GM12892 (cell line): ENCODE measurements around the gene EXD3.

ENCODE experiments used
- POLR2A ChIP-seq: IDR thresholded peaks from 2 replicates; pipeline ENCODE4 v1.6.1; 2011; ENCODE audit warnings: low read depth, low read length, control low read depth
- POLR2AphosphoS5 ChIP-seq: IDR thresholded peaks from 2 replicates; pipeline ENCODE4 v1.6.1; 2011; ENCODE audit warnings: low read depth, low read length, control low read depth
- TAF1 ChIP-seq: IDR thresholded peaks from 2 replicates; pipeline ENCODE4 v1.6.1; 2011; ENCODE audit warnings: low read depth, mild to moderate bottlenecking, control low read depth, low read length, borderline replicate concordance

DNA sequence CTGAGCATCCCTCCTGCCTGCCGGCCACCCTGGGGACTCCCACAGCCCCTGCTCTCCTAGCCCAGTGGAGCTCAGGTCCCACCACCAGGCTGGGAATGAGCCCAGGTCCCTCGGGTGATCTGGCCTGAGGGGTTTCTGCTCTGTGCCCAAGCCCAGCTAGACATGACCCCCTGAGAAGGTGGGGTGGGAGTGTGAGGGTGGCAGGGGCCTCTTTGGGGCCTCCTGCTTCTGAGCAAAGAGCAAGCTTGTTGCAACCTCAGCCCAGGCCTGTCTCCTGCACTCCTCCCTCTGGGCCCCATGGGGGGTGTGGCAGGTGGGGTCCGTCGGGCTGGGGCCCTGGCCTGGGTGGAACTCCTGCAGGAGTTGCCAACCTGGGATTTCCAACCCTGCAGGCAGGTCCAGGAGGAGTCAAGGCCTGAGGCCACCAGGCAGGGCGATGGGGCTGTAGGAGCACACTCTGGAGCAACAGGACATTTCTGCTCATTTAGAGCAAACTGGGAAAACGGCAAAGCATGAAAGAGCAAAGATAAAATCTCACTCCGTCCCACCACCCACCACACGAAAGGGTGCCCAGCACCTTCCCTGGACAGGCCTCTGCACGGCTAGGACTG lies 109.5 kb downstream of the EXD3 start:
- no peak for TF ChIP-seq POLR2A
- TF ChIP-seq POLR2AphosphoS5 = no peak
- no peak for TF ChIP-seq TAF1
